GM23338 (cell line): ENCODE results near the gene ELF5. TPM values are rescaled to one million over a fixed set of nuclear protein-coding genes. Genes with fewer than 3 reads are reported as not detected.

Experiments
- ATAC-seq: fragments of 200-7000 bp; cut with Tn5 transposase; 3 replicates; pipeline ENCODE4 v1.9.1; 2020
- DNase-seq: peaks from one replicate; pipeline ENCODE4 v3.0.0-alpha.2; 2015; ENCODE audit warnings: low spot score
- H2AFZ ChIP-seq: fragments of 200-600 bp; sonication (generic); 2 replicates; pipeline ENCODE4 v1.8.0; 2016; ENCODE audit warnings: antibody characterized with exemption, mild to moderate bottlenecking, moderate library complexity
- H3F3A ChIP-seq: fragments of 200-600 bp; sonication (generic); replicated peaks from 2 replicates; pipeline ENCODE4 v1.8.0; 2017; ENCODE audit warnings: antibody characterized with exemption, mixed run types, low read depth
- H3K27ac ChIP-seq: fragments of 200-600 bp; sonication (generic); 2 replicates; pipeline ENCODE4 v1.6.1; 2016; ENCODE audit warnings: low read depth
- H3K27me3 ChIP-seq: fragments of 200-600 bp; sonication (generic); 2 replicates; pipeline ENCODE4 v1.8.0; 2016; ENCODE audit warnings: mild to moderate bottlenecking, mixed run types, moderate library complexity; ENCODE audit not compliant: insufficient read depth
- H3K36me3 ChIP-seq: fragments of 200-600 bp; sonication (generic); 2 replicates; pipeline ENCODE4 v1.8.0; 2016; ENCODE audit warnings: mild to moderate bottlenecking; ENCODE audit not compliant: insufficient read depth
- H3K4me1 ChIP-seq: fragments of 200-600 bp; sonication (generic); 2 replicates; pipeline ENCODE4 v1.8.0; 2016; ENCODE audit warnings: mild to moderate bottlenecking, moderate library complexity; ENCODE audit not compliant: insufficient read depth
- H3K4me2 ChIP-seq: fragments of 200-600 bp; sonication (generic); 2 replicates; pipeline ENCODE4 v1.7.1; 2017; ENCODE audit warnings: mixed run types
- H3K4me3 ChIP-seq: fragments of 200-600 bp; sonication (generic); 2 replicates; pipeline ENCODE4 v1.6.1; 2016; ENCODE audit warnings: mixed run types
- H3K79me2 ChIP-seq: fragments of 200-600 bp; sonication (generic); replicated peaks from 2 replicates; pipeline ENCODE4 v1.8.0; 2017; ENCODE audit warnings: mild to moderate bottlenecking; ENCODE audit not compliant: insufficient read depth
- H3K9me2 ChIP-seq: fragments of 200-600 bp; sonication (generic); 2 replicates; pipeline ENCODE4 v1.8.0; 2017; ENCODE audit not compliant: insufficient read depth
- H4K20me1 ChIP-seq: fragments of 200-600 bp; sonication (generic); replicated peaks from 2 replicates; pipeline ENCODE4 v1.8.0; 2017; ENCODE audit warnings: mild to moderate bottlenecking; ENCODE audit not compliant: insufficient read depth
- H3K27ac Mint-ChIP-seq: 2 replicates; pipeline ENCODE4 v1.8.0; 2020; ENCODE audit warnings: inconsistent platforms, mild to moderate bottlenecking, moderate library complexity, mixed read lengths
- H3K27me3 Mint-ChIP-seq: 3 replicates; pipeline ENCODE4 v1.8.0; 2022; ENCODE audit warnings: low read depth, mild to moderate bottlenecking, moderate library complexity, mixed read lengths, inconsistent platforms; ENCODE audit not compliant: insufficient read depth, poor library complexity
- H3K36me3 Mint-ChIP-seq: 3 replicates; pipeline ENCODE4 v1.8.0; 2021; ENCODE audit warnings: low read depth, mild to moderate bottlenecking, inconsistent platforms, moderate library complexity, mixed read lengths
- H3K4me1 Mint-ChIP-seq: 3 replicates; pipeline ENCODE4 v1.8.0; 2020; ENCODE audit warnings: mild to moderate bottlenecking, inconsistent platforms, mixed read lengths
- H3K4me3 Mint-ChIP-seq: 3 replicates; pipeline ENCODE4 v1.8.0; 2021; ENCODE audit warnings: moderate library complexity, mild to moderate bottlenecking, inconsistent platforms, mixed read lengths
- H3K9me3 Mint-ChIP-seq: 3 replicates; pipeline ENCODE4 v1.8.0; 2020; ENCODE audit warnings: moderate library complexity, mild to moderate bottlenecking, inconsistent platforms, mixed read lengths
- CREB1 ChIP-seq: fragments of 250-450 bp; sonication (Bioruptor Pico); IDR thresholded peaks from 2 replicates; pipeline ENCODE4 v1.5.0; 2020; ENCODE audit warnings: low read depth, mild to moderate bottlenecking, moderate library complexity
- CTCF ChIP-seq, 2 experiments: fragments of 200-600 bp in 1 of 2; sonication (generic) in 1 of 2; conservative IDR thresholded peaks; 2 replicates each; pipeline versions ENCODE4 v1.5.1 to v1.6.1; 2016 to 2017; ENCODE audit warnings: antibody characterized with exemption in 2 of 2, low read depth in 2 of 2, mild to moderate bottlenecking in 2 of 2, moderate library complexity in 1 of 2
- ETS1 ChIP-seq: IDR thresholded peaks from 2 replicates; pipeline ENCODE4 v1.6.1; 2016; ENCODE audit warnings: antibody characterized with exemption
- POLR2AphosphoS5 ChIP-seq: IDR thresholded peaks from 2 replicates; pipeline ENCODE4 v1.6.1; 2016; ENCODE audit warnings: antibody characterized with exemption, low read depth
- REST ChIP-seq: IDR thresholded peaks from one replicate; pipeline ENCODE4 v1.6.1; 2018; ENCODE audit warnings: antibody characterized with exemption; ENCODE audit not compliant: unreplicated experiment
- STAT1 ChIP-seq: IDR thresholded peaks from one replicate; pipeline ENCODE4 v1.6.1; 2016; ENCODE audit warnings: antibody characterized with exemption; ENCODE audit not compliant: unreplicated experiment
- ZNF331 ChIP-seq: fragments of 250-450 bp; sonication (Bioruptor Pico); IDR thresholded peaks from 2 replicates; pipeline ENCODE4 v1.5.0; 2020; ENCODE audit warnings: low read depth, mild to moderate bottlenecking, moderate library complexity
- ZNF462 ChIP-seq: fragments of 250-450 bp; sonication (Bioruptor Pico); IDR thresholded peaks from 2 replicates; pipeline ENCODE4 v1.5.0; 2020; ENCODE audit warnings: mild to moderate bottlenecking, moderate library complexity
- polyA plus RNA-seq: library from polyadenylated mRNA; unstranded; fragments of >200 nt; fragmentation: Nextera tagmentation; extraction: Ambion mirVana; gene quantifications from 2 replicates; pipeline ENCODE4 v1.2.1, GENCODE V29; 2016
- total RNA-seq: library from RNA; depleted of rRNA; stranded (reverse); fragments of >200 nt; shearing (Covaris generic); gene quantifications from 2 replicates; pipeline ENCODE4 v1.2.3, GENCODE V29; 2014

ELF5 gene
- total and polyA plus RNA-seq, 2 experiments from 2014 or later: not detected

- TF ChIP-seq REST: no peak
- TF ChIP-seq CREB1 (CRISPR knock-in tag): no peak
Measured at GRCh38 chr11:34509336-34509876, 4.2 kb downstream of the ELF5 start (continued).

- H3K4me1 ChIP-seq: 0 out of 2 replicates have a peak, but pooled peaks cover 2% of the 10 kb centered on the region
- Mint-ChIP-seq H3K4me1 (peaks cover 3% of the 10 kb centered on the region), H3K27ac (no peak overlapping the region), H3K27me3 (peaks cover 6% of the 10 kb centered on the region), H3K4me3 (no peak overlapping the region), H3K36me3 (no peaks in the 10 kb centered on the region), H3K9me3 (no peaks in the 10 kb centered on the region)
- no peaks in the 10 kb centered on the region for H4K20me1 ChIP-seq
- no peaks in the 10 kb centered on the region for H3K79me2 ChIP-seq
- no peak for TF ChIP-seq POLR2AphosphoS5
- TF ChIP-seq STAT1: no peak
- no peak for TF ChIP-seq ZNF462
- TF ChIP-seq ETS1: no peak
- no peak for TF ChIP-seq ZNF331 (CRISPR knock-in tag)
- TF ChIP-seq CTCF (conservative IDR thresholded peaks at IDR 0.05; ENCODE audit: low read depth in 2 of 2): no peak
- no peak for TF ChIP-seq REST
- H2AFZ ChIP-seq: 0 out of 2 replicates have a peak overlapping the region, but pooled peaks have one; percentile 28
- no peak overlapping the region for H3K4me3 ChIP-seq
- no peak overlapping the region for H3K27ac ChIP-seq
- no peaks in the 10 kb centered on the region for H3K36me3 ChIP-seq
- DNase-seq (no peak), ATAC-seq (no peak)
- H3K9me2 ChIP-seq: no peaks in the 10 kb centered on the region; the same call in 1 of the 2 replicates
- H3K27me3 ChIP-seq: no peaks in the 10 kb centered on the region
- no peaks in the 10 kb centered on the region for H3F3A ChIP-seq
- H3K4me2 ChIP-seq: no peak overlapping the region
Measured at GRCh38 chr11:34508524-34508923, 5.1 kb downstream of the ELF5 start.
